Camera-type eye (tissue), 1 donor: ENCODE data around the gene TSPAN12. TPM values are rescaled to one million over a fixed set of nuclear protein-coding genes. Genes with fewer than 3 reads are reported as not detected.

ENCODE experiments used
- total RNA-seq: library from RNA; depleted of rRNA; stranded (reverse); fragments of >200 nt; gene quantifications from one replicate; pipeline ENCODE4 v1.2.3, GENCODE V29; 2014

The TSPAN12 gene, protein sequence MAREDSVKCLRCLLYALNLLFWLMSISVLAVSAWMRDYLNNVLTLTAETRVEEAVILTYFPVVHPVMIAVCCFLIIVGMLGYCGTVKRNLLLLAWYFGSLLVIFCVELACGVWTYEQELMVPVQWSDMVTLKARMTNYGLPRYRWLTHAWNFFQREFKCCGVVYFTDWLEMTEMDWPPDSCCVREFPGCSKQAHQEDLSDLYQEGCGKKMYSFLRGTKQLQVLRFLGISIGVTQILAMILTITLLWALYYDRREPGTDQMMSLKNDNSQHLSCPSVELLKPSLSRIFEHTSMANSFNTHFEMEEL
- total RNA-seq: 23.3 TPM

DNA sequence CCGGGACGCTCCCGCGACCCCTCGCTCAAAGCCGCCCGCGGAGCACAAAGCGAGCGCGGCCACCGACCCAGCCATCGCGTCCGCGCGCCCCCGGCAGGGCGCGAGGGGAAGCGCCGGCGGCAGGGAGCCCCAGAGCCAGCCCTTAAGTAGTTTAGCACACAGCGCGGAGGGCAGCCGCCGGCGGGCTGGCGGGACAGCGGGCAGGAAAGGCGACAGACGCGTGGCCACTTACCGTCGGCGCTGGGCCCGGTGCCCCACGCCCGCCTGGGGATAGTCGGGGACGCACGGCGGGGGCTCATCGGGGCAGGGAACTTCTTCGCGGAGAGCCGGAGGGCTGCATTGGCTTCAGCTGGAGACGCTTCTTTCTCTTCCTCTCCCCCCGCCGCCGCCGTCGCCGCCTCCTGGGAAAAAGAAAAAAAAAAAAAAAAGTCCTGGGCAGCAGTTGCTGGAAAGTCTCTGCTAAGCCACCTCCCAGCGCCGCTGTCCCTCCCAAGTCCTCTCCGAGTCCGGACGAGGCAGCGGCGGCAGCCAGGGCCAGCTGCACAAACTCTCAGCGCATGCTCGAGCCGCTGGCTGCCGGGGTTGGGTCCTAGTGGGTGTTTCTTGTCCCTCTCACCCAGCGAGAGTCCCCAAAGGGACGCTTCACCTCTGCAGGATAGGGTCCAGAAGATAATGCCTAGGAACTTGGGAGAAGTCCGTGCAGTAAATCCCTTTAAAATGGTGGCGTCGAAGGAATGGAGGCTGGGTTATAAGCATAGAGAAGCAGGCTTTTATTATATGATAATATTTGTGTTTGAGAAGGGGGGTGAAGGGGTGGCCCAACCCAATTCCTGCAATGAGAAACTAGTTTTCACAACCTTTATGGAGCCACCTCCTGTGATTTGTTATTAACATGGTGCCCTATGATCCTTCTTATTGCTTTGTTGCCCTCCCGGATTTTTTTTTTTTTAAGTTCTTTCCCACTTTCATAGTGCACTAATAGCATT is at the start of gene TSPAN12:
Gene TSPAN12, minus strand, starts transcription at position 557 of the 986 bp plus-strand sequence. CDS start 1,381 bp downstream, outside the sequence.

Other genes starting within 250 kb of the TSPAN12 start
- gene ING3, start 92.6 kb upstream of the TSPAN12 start, total RNA-seq: 41.7 TPM
- 82.0 TPM for gene CPED1, start 130.6 kb upstream of the TSPAN12 start, total RNA-seq